ENCODE measurements around the gene RNU1-2.
"Not testable (repeated sequence)": the region's sequence is repeated elsewhere in the genome, so short reads cannot be mapped to it uniquely, and the experiment has no call there.

The RNU1-2 gene

DNA sequence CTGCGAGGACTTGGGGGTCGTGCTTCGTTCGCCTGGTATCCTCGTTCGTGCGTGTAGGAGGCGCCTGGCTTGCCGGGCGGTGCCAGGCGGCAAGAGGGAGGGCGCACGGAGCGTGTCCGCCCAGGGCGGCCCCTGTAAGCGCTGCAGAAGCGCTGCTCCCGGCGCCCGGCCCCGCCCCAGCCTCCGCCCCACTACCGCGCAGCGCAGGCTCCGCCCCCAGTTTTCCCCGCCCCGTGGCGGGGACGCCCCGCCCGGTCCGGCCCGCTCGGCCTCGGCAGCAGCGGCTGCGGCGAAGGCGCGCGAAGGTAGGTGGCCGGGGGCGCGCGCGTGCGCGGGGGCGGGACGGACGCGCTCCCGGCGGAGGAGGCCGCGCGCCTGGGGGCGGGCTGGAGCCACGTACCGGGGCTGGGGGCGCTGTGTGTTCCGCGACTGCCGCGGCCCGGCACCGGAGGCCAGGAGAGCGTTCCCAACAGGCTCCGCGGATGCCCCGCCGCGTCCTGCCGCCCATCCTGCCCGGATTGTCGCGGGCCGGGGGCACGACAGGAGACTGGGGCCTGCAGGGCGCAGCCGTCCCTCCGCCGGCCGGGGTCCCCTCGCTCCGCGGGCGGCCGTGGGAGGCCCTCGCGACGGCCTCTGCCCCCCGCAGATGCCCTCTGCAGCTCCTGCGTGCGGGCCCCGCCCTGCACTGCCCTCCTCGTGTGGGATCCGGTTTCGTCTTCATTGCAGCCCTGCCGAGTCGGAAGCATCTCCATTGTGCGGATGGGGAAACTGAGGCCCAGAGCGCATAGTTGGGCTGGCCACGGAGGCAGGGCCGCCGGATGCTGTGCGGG is 18.3 kb downstream of the RNU1-2 start:
- TF ChIP-seq, protein P1, sequence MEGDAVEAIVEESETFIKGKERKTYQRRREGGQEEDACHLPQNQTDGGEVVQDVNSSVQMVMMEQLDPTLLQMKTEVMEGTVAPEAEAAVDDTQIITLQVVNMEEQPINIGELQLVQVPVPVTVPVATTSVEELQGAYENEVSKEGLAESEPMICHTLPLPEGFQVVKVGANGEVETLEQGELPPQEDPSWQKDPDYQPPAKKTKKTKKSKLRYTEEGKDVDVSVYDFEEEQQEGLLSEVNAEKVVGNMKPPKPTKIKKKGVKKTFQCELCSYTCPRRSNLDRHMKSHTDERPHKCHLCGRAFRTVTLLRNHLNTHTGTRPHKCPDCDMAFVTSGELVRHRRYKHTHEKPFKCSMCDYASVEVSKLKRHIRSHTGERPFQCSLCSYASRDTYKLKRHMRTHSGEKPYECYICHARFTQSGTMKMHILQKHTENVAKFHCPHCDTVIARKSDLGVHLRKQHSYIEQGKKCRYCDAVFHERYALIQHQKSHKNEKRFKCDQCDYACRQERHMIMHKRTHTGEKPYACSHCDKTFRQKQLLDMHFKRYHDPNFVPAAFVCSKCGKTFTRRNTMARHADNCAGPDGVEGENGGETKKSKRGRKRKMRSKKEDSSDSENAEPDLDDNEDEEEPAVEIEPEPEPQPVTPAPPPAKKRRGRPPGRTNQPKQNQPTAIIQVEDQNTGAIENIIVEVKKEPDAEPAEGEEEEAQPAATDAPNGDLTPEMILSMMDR (IDR thresholded peaks at IDR 0.05; ENCODE audit: control extremely low read depth, extremely low read depth, low read depth, missing control alignments), result peak; percentile 1
- DNase-seq (ENCODE audit: extremely low spot score), result peak; percentile 99
- POLR2A ChIA-PET, result interaction anchor here (2.1 kb wide), 1 partner anchor 9 kb away, joined by 5 read pairs; no protein-coding TSS in a partner anchor
- CTCF ChIA-PET, result no interaction called here

DNA sequence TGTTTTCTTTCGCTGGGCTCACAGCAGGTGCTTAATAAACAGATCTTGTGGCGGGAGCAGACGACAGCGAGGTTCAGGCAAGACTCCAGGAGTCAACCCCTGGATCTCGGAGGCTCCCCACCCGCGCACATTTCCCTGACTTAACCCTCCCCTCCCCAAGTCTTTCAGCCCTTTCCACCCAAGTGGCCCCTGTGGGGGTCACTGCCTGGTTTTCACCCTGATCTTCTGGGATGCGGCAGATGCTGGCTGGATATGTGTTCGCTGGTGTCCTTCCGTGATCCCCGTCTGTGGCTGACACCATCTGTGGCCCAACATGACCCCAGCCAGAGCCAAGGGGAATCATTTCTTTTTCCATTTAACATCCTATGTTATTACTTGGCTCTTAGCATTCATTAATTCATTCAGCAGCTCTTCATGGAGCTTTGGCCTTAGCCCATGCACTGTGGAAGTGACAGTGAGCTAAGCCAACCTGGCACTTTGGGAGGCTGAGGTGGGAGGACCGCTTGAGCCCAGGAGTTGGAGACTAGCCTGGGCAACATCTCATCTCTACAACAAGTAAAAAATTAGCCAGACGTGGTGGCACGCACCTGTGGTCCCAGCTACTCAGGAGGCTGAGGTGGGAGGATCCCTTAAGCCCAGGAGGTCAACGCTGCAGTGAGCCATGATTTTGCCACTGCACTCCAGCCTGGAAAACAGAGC is 19.3 kb downstream of the RNU1-2 start:
- ChIA-PET POLR2A (interaction anchor here (0.7 to 2.1 kb wide), 2 partner anchors 10 to 517 kb away, joined by 4 to 5 read pairs; no protein-coding TSS in a partner anchor), CTCF (interaction anchor here (1.3 to 1.4 kb wide), 2 partner anchors 46 to 294 kb away, joined by 3 read pairs; no protein-coding TSS in a partner anchor)
- DNase-seq (ENCODE audit: extremely low spot score), result not testable (repeated sequence)

DNA sequence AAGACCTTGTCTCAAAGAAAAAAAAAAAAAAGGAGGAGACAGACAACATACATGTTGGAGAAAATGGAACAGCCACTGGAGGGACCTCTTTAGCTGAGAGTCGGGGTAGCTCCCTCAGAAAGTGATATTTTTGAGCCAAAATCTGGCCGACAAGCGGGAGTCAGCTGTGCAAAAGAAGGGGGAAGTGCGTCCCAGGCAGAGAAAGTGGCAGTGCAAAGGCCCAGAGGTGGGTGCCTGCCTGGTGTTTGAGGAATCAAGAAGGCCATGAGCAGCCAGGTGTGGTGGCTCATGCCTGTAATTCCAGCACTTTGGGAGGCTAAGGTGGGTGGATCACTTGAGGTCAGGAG is 19.8 kb downstream of the RNU1-2 start:
- TF ChIP-seq, protein P1 (IDR thresholded peaks at IDR 0.05; ENCODE audit: control extremely low read depth, extremely low read depth, low read depth, missing control alignments), result no peak
- DNase-seq (ENCODE audit: extremely low spot score), result no peak
- ChIA-PET POLR2A (interaction anchor here (0.7 to 2.1 kb wide), 2 partner anchors 10 to 516 kb away, joined by 4 to 5 read pairs; no protein-coding TSS in a partner anchor), CTCF (interaction anchor here (1.3 to 1.4 kb wide), 2 partner anchors 45 to 295 kb away, joined by 3 read pairs; no protein-coding TSS in a partner anchor)

DNA sequence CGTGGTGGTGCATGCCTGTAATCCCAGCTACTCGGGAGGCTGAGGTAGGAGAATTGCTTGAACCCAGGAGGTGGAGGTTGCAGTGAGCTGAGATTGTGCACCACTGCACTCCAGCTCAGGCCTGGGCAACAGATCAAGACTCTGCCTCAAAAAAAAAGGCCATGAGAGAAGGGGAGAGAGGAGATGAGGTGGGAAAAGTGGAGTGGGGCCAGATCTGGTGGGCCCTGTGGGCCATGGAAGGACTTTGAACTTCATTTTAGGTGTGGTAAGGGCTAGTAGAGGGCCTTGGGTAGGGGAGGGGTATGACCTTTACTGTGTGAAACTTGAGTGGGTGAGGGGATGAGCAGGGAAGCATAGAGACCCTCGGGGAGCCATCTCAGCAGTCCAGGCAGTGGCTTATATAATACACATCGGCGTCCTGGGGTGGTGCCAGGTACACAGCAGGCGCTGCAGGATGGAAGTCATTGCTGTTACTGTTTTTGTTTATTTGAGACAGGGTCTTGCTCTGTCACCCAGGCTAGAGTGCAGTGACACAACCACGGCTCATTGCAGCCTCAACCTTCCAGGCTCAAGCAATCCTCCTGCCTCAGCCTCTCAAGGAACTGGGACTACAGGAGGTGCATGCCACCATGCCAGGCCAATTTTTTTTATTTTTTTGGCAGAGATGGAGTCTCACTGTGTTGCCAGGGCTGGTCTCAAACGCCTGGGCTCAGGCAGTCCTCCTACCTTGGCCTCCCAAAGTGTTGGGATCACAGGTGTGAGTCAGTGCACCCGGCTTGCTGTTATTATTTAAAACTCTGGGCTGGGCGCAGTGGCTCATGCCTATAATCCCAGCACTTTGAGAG is 20.5 kb downstream of the RNU1-2 start:
- ChIA-PET POLR2A (interaction anchor here (0.7 to 2.1 kb wide), 2 partner anchors 11 to 516 kb away, joined by 4 to 5 read pairs; no protein-coding TSS in a partner anchor), CTCF (interaction anchor here (1.3 to 1.4 kb wide), 2 partner anchors 45 to 295 kb away, joined by 3 read pairs; no protein-coding TSS in a partner anchor)

DNA sequence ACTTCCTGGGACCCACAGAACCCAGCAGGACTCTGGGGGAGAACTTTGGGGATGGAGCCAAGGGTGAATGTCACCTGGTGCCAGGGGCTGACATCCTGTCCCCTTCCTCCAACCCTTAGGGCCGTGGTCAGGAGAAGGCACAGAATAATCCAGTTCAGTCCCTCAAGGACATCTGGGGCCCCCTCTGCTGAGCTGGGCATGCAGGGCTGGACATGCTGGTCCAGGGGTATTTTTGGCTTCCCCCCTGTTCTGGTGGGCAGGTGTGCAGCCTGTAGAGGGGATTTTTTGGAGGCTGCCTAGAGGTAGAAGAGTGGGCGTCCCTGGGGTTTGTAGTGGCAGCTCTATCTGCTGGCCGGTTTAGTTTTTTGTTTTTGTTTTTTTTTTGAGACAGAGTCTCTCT is 22.6 kb downstream of the RNU1-2 start:
- ChIA-PET POLR2A (interaction anchor here (1.3 kb wide), 1 partner anchor 13 kb away, joined by 10 read pairs; no protein-coding TSS in a partner anchor), CTCF (no interaction called here)
- no peak for DNase-seq (ENCODE audit: extremely low spot score)
- TF ChIP-seq, protein P1 (IDR thresholded peaks at IDR 0.05; ENCODE audit: control extremely low read depth, extremely low read depth, low read depth, missing control alignments), result no peak

More for the DNA sequence above, 20.5 kb downstream of the RNU1-2 start:
- DNase-seq (ENCODE audit: extremely low spot score), result not testable (repeated sequence)

DNA sequence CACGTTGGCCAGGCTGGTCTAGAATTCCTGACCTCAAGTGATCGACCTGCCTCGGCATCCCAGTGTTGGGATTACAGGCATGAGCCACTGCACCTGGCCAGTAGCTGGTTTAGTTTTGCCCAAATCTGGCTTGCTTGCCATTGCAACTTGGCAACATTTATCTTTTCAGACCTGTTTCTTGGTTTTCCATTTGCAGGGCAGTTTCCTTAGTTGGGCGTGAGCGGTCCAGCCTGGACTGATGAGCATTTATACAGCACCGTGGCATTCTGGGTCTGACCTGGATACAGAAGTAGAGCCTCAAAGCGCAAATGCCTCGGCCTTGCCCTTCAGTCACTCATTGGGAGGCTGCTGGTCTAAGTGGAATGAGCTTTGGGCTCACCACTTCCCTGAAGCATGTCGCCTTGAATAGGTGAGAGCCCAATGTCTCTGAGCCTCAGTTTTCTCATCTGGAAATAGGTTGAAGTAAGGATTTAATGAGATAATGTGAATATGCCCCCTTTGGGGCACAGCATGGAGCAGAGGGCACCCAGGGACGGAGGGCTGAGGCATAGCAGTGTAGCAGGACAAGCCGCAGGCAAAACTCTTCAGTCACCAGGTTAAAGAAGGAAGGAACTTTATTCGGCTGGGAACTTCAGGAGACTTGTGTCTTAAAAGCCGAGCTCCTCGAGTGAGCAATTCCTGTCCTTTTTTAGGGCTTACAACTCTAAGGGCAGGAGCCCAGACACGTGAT is 23.3 kb downstream of the RNU1-2 start:
- ChIA-PET POLR2A (interaction anchor here (1.3 kb wide), 1 partner anchor 14 kb away, joined by 10 read pairs; no protein-coding TSS in a partner anchor), CTCF (interaction anchor here (0.8 kb wide), 1 partner anchor 298 kb away, joined by 4 read pairs; no protein-coding TSS in a partner anchor)
- DNase-seq (ENCODE audit: extremely low spot score), result not testable (repeated sequence)

DNA sequence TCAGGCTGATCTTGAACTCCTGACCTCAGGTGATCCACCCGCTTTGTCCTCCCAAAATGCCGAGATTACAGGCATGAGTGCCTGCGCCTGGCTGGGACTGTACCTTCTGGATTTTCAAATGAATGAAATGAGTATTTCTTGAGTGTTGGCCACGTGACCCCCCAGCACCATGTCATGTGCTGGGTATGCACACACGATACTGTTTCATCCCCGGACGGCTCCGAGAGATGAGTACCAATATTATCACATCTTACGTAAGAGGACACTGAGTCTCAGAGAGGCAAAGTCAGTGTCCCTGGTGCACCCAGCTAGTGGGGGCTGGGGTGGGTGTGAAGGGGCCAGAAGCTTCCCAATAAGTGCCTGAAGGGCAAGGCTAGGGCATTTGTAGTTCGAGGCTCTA is 25.2 kb downstream of the RNU1-2 start:
- DNase-seq (ENCODE audit: extremely low spot score), result no peak
- ChIA-PET CTCF (no interaction called here), POLR2A (no interaction called here)
- TF ChIP-seq, protein P1 (IDR thresholded peaks at IDR 0.05; ENCODE audit: control extremely low read depth, extremely low read depth, low read depth, missing control alignments), result no peak

All from GM10248 (cell line).